GM23248 (cell line): ENCODE measurements around the gene MTHFD1L.

Experiments used
- EZH2 ChIP-seq: fragments of 200-600 bp; sonication (generic); IDR thresholded peaks from 2 replicates; pipeline ENCODE4 v1.6.1; 2018; ENCODE audit warnings: antibody characterized with exemption, mild to moderate bottlenecking; ENCODE audit not compliant: insufficient read depth, poor library complexity, severe bottlenecking
- EZH2phosphoT487 ChIP-seq: fragments of 200-600 bp; sonication (generic); IDR thresholded peaks from 2 replicates; pipeline ENCODE4 v1.6.1; 2018; ENCODE audit warnings: antibody characterized with exemption, moderate library complexity, mild to moderate bottlenecking, low read depth; ENCODE audit not compliant: insufficient read depth

DNA sequence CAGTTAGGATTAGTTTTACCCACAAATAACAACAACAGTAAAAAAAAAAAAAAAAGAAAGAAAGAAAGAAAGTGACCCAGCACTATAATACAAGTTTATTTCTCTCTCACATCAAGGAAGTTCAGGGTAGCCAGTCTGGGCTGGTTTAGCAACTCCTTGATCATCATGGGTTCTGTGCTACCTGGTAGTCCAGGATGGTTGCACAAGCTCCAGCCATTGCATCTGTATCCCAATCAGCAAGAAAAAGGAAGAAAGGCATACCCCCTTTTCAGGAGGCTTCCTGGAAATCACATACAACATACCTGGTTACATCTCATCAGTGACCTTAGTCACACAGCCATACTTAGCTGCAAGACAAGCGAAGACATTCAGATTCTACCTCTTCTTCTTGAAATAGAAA is 128.5 kb downstream of the MTHFD1L start:
- TF ChIP-seq EZH2: no peak
- TF ChIP-seq EZH2phosphoT487: no peak
